ENCODE data around the gene RWDD1.
"Not testable (repeated sequence)": the region's sequence is repeated elsewhere in the genome, so short reads cannot be mapped to it uniquely, and the experiment has no call there.

RWDD1 gene

DNA sequence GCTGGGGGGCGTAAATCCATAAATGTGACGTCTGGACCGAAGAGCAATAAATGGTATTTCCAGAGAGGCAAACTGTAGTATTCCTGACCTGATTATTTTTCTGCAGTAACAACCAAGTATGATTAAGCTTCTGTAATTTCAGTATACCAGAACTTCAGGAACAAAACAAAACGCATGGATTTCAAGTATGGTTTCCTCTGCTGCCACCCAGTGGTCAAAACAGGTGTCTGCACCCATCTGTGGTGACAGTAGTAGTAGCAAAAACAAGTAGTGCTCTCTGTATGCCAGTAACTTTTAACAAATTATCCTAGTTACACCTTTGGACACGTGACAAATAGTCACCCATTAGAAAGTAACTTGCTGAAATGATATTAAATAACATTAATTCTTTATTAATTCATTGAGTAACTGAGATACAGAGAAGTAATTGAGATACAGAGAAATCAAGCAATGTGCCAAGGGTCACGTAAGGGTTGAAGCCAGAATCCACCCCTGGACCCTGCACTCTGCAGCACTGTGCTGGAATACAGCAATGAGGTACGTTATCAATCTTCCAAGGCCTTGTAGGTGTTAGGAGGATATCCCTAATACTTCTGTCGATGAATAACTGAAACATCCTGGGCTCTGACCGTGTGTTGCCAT, 9.8 kb upstream of the RWDD1 start:
- peak; percentile 68 for DNase-seq (ENCODE audit: low spot score)

DNA sequence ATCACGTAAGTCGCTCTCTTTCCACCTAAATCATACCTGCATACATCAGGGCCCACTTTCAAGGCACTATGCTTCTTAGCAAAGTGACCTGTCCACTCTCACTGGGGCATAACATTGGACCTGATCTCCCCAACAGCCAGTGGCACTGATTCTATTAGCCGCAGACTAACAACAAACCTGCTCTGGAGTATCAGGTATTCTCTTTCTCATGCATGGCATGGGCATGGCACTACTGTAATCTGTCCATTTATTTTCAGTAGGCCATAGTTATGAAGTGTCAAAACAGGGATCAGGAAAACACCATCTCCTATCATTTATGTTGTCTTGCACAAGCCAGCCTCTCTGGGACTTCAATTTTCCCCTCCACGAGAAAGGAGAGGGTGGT, 9.3 kb upstream of the RWDD1 start:
- no peak for DNase-seq (ENCODE audit: low spot score)

DNA sequence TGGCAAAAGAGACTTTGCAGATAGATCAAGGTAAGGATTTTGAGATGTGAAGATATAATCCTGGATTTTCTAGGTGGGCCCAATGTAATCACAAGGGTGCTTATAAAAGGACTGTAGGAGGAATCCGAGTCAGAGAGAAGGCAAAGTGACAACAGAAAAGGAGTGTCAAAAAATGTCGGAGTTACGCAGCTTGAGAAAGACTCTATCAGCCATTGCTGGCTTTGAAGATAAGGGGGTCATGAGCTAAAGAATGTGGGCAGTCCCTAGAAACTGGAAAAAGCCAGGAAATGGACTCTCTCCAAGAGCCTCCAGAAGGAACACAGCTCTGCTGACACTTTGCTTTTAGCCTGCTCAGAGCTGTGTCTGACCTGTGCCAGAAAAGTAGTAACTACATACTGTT, 8.7 kb upstream of the RWDD1 start:
- no peak for DNase-seq (ENCODE audit: low spot score)

DNA sequence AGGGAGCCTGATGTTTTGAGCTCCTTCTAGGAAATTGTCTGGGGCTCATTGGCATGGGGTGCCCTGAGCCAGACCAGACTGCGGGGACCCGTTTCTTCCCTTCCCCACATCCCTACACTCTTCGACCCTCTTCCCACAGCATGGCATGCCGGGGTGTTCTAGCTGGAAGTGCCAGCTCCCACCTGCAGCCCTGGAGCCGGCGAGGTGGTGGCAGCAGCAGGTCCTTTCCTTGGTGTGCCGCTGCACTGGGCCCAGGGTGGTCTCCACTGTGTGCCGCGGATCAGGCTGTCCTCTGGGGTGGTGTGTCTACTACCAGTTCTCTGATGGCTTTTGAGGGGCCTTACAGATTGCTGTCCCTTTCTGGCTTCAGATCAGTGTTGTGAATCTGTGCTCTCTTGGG, 7.5 kb upstream of the RWDD1 start:
- no peak for DNase-seq (ENCODE audit: low spot score)

DNA sequence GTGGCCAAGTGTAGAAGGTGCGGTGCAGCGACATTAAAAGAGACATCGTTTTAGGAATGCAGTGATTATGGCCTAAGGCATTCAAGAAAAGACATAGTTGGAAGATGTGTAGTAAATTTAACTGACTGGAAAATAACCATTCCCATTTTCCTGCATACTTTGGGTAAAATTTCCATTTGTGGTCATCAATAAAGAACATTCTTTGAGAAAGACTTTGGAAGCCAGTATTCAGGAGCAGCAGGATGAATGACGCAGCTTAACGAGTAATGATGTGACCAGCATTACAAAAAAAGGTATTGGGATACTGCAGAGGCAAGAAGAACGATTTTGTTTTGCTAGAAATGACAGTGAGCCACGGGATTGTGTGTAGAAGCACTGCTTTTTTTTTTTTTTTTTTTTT, 7.0 kb upstream of the RWDD1 start:
- no peak for DNase-seq (ENCODE audit: low spot score)

DNA sequence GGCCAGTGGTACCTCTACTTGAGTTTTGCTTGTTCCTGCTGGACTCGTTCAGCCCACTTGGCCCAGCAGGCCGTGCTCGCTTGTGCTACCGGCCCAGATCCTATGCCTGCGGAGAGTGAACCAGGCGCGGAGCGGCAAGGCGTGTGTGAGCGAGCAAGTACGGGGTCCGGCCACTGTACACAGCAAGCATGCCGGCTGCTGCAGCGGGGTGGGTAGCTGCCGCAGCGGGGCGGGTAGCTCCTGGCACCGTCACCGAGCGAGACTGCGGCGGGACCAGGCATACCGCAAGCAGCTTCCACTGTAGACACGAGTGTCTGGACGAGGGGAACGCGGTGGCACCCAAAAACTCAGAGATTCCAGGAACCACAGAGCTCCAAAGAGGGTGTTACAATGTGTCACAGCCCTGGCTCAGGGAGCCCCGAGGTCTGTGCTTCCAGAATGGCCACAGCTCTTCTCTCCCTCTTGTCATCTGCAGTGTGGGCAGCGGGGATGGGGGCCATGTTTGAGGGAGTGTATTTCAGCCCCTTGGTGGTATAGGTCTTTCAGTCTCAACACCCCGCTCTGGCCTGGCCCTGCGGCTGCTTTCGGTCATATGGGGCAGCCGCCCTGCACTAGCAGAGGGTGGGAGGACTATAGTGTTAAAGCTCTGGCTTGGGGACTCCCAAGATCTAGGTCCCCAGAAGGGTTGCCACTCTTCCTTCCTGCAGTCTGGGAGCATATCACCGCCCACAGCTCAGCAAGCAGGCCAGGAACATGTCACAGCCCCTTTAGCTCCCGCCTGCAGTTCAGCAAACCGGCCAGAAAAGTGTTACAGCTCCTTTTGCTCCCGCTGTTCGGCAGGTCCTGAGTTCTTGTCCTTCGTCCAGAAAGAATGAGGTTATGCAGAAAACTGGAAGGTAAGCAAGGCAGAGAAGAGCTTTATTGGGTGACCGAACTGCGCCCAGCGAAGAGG, 6.1 kb upstream of the RWDD1 start:
- DNase-seq (ENCODE audit: low spot score): no peak

DNA sequence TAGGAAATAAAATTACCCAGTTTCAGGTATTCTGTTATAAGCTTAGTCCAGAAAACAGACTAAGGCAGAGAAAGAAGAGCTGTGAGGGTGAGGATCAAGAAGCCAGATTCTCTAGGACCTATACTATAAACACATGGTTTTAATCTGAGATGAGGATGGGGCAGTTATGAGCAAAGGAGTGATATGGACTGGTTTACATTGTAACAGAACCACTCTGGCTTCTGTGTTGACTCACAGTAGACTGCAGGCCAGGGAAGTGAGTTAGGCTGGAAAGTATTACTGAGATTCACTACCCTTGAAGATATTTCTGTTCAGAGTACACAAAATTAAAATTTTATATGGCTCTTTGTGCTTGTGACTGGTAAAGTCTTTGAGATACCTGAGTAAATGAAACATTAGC, 3.2 kb upstream of the RWDD1 start:
- no peak for DNase-seq (ENCODE audit: low spot score)

DNA sequence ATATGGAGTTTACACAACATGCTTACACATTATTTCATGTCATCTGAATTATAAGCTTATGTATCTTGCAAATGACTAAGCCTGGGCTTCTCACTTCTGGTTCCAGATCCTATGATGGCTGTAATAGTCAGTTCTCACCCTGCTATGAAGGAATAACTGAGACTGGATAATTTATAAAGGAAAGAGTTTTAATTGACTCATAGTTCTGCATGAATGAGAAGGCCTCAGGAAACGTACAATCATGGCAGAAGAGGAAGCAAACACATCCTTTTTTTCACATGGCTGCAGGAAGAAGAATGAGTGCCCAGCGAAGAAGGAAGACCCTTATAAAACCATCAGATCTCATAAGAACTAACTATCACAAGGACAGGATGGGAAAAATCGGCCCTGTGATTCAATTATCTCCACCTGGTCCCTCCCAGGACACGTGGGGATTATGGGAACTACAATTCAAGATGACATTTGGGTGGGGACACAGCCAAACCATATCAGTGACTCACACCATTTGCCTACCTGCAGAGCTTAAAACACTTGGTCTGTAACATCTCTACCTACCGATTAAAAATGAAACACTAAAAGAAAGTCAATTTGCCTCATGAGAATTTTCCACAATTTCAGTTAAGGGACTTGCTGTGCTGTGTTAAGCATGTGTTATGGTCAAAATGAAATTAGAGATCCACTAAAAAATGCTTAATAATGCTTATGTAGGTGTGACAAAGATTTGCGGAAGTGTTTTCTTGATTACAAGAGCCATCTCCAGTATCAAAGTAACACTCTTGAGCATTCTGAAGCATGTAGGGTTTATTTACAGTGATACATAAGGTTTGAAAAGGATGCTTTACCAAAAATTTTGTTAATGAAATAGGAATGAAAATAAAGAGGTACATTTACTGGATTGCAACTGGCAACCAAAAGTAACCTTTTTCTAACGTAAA, 2.2 kb upstream of the RWDD1 start:
- DNase-seq (ENCODE audit: low spot score): no peak

DNA sequence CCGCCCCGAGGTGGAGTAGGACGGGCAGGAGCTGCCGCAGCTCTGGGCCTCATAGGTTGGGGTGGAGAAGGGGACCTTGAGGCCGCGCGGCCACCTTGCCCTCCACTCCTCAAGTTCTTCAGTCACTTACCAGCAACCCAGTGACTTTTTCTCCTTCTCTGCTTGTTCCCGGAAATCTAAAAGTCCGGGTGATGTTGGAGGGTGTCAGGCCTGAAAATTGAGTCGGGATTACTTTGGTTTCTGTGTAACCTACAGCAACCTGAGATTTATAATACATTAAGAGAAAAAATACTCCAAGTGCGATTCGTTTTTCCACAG, 338 bp downstream of the RWDD1 start:
- no peak for DNase-seq (ENCODE audit: low spot score)

DNA sequence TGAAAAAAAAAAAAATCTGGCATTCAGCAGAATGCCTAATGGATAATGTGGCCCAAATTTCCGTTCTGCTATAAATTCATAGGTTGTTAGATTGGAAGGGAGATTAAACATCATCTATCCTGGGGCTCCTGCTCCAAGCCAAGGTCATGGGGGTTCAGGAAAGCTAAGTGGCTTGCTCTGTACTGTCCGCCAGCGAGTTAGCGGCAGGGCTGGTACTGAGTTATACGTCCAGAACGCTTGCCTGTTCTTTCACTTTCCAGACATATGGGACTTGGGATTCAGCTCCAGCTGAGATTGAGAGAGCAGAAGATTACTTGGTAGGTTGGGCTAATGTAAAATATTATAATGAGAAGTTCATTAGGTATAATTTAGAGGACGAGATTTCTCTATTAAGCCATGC, 858 bp downstream of the RWDD1 start:
- DNase-seq (ENCODE audit: low spot score): peak; percentile 35

DNA sequence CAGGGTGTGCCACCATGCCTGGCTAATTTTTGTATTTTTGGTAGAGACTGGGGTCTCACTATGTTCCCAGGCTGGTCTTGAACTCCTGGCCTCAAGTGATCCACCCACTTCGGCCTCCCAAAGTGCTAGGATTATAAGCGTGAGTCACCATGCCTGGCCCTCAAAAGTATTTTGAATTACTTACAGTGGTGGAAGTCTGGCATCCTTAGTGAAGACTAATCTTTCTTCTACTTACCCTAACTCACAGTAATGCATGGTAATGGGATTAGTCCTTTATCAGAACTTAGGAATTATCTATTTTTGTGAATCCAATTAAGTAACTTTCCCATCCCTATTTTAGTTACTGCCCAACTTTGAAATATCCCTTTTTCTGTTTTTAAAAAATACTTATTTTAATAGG, 3.9 kb downstream of the RWDD1 start:
- DNase-seq (ENCODE audit: low spot score): no peak

DNA sequence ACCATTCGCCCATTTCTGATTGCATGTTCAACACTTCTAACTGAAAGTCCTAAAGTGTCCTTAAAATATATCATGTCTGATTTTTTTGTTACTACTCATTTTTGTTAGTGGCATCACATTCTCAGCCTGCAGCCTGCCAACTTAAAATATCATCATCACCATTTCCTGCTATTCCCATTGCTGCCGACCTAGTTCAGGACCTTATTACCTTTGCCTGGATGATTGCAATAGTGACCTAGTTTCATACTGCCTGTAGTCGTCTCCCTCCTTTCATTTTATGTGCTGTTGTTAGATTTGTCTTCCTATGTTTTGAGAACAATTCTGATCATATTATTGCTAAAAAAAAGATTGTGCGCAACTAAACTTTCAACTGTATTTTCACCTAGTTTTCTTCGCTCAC, 6.2 kb downstream of the RWDD1 start:
- no peak for DNase-seq (ENCODE audit: low spot score)

DNA sequence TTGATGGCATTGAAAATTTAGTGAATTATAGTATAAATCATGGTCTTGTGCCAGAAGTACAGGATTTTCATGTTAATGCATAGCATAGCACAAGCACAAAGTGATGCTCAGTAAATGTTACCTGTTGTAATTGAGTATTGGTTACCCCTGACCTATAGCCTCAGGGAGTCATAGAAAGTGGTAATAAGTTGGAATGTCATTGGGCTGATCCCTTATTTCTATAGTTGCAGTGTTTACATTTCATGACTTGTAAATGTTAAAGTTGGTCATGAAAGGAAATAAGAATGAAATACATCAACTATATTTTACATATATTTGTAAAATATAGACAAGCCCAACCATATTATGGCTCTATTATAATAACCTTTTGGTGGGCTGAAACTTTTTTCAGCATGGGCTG, 7.0 kb downstream of the RWDD1 start:
- no peak for DNase-seq (ENCODE audit: low spot score)

DNA sequence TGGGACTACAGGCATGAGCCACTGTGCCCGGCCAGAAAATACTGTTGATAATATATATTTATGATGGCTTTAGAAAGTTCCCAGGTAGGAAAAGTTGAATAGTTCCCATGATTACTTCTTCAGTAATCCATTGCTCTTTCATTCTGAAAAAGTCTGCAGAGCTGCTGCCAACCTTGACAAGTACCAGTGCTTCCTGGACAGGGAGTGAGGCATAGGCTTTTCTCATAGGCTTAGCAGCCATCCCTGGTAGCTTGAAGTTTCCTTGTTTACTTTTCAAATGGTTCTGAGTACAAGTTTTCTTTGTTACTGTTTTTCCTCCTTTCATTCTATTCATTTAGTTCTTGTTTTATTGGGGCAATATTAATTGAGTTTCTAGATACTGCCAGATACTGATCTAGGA, 7.8 kb downstream of the RWDD1 start:
- DNase-seq (ENCODE audit: low spot score): no peak

DNA sequence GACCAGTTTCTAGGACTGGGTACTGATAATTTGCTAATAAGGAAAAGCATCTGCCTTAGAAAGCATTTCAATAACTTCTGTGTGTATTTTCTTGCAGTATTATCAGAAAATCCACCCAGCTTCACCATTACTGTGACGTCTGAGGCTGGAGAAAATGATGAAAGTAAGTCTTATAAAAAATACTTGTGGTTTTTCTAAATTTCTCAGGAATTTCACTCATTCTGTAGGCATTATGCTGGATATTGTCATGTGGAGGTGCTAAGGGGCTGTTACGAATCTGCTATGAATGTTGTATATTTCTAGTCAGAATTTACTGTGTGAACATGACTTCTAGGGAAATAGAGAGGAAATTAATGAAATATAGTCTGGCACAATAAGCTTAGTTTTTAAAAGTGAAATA, 8.9 kb downstream of the RWDD1 start:
- DNase-seq (ENCODE audit: low spot score): no peak

DNA sequence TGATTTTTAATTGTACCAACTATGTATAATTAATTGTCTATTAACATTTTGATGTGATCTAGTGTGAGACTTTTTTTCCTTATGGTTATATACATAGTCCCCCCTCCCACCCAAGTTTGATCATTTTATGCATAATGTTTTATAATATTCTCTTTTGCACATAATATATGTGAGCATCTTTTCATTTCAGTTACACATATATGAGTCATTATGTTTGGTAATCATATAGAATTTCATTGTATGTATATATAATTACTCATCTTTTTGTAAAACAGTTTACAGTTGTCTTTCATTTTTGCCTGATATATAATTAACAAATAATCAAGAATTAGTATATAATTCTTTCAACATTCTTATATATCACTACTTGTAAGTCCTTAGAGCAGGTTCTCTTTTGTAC, 15.0 kb downstream of the RWDD1 start:
- DNase-seq (ENCODE audit: low spot score): no peak

DNA sequence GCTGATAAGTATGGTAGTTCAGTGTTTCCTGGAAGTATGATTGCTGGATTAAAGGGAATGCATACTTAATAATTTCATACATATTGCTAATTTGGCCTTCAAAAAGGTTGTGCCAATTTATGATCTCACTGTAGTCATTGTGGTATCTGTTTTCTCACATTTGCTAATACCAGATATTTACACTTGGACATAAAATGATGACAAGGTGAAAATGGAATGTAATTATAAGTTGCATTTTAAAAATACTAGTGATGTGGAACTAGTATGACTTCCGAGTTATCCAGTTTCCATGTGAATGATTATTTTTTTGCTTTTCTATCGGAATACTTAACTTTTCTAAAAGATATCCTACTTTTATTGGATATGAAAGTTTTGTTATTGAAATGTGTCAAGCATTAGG, 15.4 kb downstream of the RWDD1 start:
- DNase-seq (ENCODE audit: low spot score): no peak

DNA sequence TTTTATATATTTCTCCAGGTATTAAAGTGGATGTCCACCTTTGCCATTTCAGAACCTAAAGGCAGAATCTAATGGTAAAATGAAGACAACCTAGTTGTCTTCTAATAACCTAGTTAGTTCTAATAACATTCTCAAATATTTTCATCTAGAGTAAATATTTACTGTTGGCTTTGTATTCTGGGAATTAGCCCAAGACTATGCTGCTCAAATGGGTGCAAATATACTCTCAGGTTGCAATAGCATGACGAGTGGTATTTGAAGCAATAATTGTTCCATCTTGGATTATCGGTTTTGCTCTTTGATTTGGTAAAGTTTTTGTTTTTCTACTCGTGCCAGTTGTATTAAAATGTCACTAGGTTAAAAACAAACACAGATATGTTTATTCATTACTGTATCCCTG, 23.9 kb downstream of the RWDD1 start:
- no peak for DNase-seq (ENCODE audit: low spot score)

DNA sequence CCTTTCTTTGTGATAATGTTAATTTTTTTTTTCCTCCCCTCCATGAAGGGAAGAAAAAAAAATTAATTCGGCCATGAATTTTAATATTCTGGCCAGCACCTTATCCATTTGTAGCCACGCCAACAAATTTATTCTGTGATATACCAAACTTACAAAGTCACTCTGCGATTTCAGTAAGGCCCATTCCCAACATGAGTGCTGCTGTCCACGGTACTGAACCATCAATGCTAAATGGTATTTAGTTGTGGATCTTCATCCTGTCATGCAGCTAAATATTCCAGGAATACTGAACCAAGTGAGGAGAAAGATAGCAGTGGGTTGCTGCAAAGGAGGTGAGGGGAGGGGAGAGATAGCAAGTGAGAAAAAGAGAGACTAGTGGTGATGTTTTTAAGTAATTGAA, 25.5 kb downstream of the RWDD1 start:
- DNase-seq (ENCODE audit: low spot score): no peak

DNA sequence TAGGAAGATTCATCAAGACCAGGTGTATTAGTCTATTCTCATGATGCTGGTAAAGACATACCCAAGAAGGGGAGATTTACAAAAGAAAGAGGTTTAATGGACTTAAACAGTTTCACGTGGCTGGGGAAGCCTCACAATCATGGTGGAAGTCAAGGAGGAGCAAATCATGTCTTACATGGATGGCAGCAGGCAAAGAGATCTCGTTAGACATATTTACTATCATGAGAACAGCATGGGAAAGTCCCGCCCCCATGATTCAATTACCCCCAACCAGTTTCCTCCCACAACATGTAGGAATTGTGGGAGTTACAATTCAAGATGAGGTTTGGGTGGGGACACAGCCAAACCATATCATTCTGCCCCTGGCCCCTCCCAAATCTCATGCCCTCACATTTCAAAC, 32.6 kb downstream of the RWDD1 start:
- not testable (repeated sequence) for DNase-seq (ENCODE audit: low spot score)

DNA sequence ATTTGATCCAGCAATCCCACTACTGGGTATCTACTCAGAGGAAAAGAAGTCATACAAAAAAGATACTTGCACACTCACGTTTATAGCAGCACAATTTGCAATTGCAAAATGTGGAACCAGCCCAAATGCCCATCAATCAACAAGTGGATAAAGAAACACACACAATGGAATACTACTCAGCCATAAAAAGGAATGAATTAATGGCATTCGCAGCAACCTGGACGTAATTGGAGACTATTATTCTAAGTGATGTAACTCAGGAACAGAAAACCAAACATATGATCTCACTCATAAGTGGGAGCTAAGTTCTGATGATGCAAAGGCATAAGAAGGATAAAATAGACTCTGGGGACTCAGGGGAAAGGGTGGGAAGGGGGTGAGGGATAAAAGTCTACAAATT, 33.6 kb downstream of the RWDD1 start:
- DNase-seq (ENCODE audit: low spot score): not testable (repeated sequence)

DNA sequence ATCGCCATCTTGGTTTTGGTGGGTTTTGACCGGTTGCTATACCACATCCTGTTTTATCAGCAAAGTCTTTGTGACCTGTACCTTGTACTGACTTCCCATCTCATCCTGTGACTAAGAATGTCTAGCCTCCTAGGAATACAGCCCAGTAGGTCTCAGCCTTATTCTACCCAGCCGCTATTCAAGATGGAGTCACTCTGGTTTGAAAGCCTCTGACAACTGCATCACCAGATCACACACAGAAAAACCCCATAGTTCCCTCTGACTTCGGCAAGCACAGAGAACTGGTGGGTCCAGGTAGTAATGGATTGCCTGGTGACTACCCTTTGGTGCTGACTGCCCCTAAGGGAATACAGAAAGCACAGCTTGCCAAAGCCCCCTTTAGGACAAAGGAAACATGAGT, 34.6 kb downstream of the RWDD1 start:
- DNase-seq (ENCODE audit: low spot score): no peak

DNA sequence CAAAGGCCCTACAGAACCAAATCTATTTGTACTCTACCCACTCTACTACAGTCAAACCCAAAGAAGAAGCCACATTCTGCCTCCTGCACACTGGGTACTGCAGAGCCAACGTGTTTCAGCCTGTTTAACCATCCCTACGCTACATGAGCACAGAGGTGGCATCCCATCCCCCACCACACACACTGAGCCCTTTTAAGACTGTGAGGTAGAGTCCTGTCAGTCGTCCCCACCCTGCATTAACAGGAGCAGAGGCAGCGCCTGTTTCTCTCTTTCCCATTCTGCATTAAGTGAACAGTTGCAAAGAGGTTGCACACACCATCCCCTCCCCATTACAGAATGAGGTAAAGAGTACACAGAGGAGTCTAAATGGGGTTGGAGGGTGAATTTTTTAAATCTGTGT, 39.8 kb downstream of the RWDD1 start:
- no peak for DNase-seq (ENCODE audit: low spot score)

All from LoVo (cell line).